ENCODE results near the gene ACAP1. TPM values are rescaled to one million over a fixed set of nuclear protein-coding genes. Genes with fewer than 3 reads are reported as not detected.

The ACAP1 gene
- total RNA-seq, 1 experiment from 2014 or later: 58.6 TPM

DNA sequence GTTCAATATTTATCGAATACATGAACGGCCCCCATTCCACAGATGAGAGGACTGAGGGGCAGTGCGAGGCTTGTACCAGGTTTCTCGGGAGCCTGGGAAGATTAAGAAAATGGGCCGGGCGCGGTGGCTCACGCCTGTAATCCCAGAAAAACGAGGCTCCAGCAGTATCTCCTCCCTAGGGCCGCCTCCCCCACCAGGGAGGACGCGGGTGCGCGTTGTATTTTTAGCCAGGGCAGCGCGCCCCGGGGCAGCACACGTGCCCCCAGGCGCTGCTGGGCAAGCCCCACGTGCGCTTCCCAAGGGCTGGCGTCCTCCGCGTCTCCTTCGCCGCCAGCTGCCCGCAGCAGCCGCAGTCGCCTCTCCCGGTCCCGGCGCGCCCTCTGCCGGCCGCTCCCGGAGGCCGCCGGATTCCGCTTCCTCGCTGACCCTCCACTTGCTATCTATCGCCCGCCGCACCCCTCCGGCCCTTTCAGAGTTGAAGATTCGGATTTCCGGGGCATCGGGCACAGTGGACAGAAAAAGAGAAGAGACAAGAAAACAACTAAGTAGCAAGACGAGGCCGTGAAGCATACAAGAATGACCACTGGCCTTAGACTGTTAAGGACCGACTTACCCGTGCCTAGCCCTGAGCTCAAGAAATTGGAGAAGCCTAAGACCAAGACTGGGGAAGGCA, 40.0 kb upstream of the ACAP1 start (continued):
- TF ChIP-seq TEAD4 (CRISPR knock-in tag; IDR thresholded peaks at IDR 0.05) (0 out of 2 replicates have a peak, but pooled peaks have one; percentile 55), NR1H2 (CRISPR knock-in tag; IDR thresholded peaks at IDR 0.05) (no peak), ZBTB21 (CRISPR knock-in tag; IDR thresholded peaks at IDR 0.05; ENCODE audit: borderline replicate concordance) (no peak), SOX15 (CRISPR knock-in tag; IDR thresholded peaks at IDR 0.05) (no peak), IRF2 (CRISPR knock-in tag; IDR thresholded peaks at IDR 0.05; ENCODE audit: borderline replicate concordance, low read depth) (no peak), SMAD3 (CRISPR knock-in tag; IDR thresholded peaks at IDR 0.05; ENCODE audit: borderline replicate concordance) (peak; percentile 81; the same call in 1 of the 2 replicates), ZNF232 (CRISPR knock-in tag; IDR thresholded peaks at IDR 0.05) (peak; percentile 95), SP1 (CRISPR knock-in tag; conservative IDR thresholded peaks at IDR 0.05) (peak; percentile 69), SMAD4 (CRISPR knock-in tag; IDR thresholded peaks at IDR 0.05) (0 out of 2 replicates have a peak, but pooled peaks have one; percentile 34)
- TF ChIP-seq, protein P1, sequence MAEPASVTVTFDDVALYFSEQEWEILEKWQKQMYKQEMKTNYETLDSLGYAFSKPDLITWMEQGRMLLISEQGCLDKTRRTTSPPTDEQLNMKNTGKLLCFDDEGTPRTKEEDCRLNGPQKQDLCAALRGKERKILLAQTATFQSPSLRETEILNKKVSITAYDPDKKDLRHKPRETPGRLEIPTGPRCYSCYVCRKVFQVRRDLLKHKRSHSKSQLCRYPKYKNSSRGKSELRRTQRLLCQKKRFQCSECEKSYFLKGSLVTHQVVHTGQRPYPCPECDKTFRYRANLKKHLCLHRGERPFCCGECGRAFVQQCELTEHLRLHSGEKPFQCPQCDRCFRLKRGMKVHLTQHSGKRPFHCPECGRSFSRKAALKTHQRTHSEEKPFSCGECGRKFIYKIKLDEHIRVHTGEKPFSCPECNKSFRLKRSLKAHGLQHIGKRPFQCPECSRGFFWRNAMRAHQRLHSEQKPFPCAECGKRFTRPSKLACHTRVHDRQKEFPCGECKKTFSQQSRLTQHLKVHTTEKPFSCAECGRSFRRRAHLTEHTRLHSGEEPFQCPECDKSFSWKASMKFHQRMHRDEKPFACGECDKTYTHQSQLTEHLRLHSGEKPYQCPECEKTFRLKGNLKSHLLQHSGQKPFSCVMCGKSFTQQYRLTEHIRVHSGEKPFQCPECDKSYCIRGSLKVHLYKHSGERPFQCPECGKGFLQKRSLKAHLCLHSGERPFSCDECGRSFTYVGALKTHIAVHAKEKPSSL (CRISPR knock-in tag; conservative IDR thresholded peaks at IDR 0.05): no peak
- TF ChIP-seq, protein P2, sequence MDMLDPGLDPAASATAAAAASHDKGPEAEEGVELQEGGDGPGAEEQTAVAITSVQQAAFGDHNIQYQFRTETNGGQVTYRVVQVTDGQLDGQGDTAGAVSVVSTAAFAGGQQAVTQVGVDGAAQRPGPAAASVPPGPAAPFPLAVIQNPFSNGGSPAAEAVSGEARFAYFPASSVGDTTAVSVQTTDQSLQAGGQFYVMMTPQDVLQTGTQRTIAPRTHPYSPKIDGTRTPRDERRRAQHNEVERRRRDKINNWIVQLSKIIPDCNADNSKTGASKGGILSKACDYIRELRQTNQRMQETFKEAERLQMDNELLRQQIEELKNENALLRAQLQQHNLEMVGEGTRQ (CRISPR knock-in tag; IDR thresholded peaks at IDR 0.05): peak; percentile 85
- TF ChIP-seq, protein P3, sequence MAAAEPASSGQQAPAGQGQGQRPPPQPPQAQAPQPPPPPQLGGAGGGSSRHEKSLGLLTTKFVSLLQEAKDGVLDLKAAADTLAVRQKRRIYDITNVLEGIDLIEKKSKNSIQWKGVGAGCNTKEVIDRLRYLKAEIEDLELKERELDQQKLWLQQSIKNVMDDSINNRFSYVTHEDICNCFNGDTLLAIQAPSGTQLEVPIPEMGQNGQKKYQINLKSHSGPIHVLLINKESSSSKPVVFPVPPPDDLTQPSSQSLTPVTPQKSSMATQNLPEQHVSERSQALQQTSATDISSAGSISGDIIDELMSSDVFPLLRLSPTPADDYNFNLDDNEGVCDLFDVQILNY (CRISPR knock-in tag; IDR thresholded peaks at IDR 0.05): 0 out of 2 replicates have a peak, but pooled peaks have one; percentile 61

DNA sequence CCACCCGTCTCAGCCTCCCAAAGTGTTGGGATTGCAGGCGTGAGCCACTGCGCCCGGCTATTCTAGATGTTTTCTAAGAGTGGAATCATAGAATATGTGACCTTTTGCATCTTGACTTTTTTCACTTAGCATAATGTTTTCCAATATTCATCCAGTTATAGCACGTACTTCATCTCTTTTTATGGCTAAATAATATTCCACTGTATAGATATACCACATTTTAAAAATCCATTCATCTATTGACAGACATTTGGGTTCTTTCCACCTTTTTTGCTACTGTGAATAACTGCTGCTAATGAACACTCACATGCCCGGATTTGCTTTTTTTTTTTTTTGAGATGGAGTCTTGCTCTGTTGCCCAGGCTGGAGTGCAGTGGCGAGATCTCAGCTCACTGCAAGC, 32.1 kb upstream of the ACAP1 start:
- DNase-seq (ENCODE audit: low spot score): no peak
- CTCF ChIA-PET: no interaction called here
- Mint-ChIP-seq H3K27me3 (ENCODE audit: low read depth) (peaks cover 38% of the 10 kb centered on the region), H3K27ac (no peak overlapping the region), H3K4me1 (peaks cover 4% of the 10 kb centered on the region), H3K9me3 (peaks cover 4% of the 10 kb centered on the region), H3K4me3 (no peak overlapping the region), H3K36me3 (peaks cover 1% of the 10 kb centered on the region)
- ATAC-seq: no peak
- POLR2A ChIA-PET: no interaction called here
- TF ChIP-seq, protein P4, sequence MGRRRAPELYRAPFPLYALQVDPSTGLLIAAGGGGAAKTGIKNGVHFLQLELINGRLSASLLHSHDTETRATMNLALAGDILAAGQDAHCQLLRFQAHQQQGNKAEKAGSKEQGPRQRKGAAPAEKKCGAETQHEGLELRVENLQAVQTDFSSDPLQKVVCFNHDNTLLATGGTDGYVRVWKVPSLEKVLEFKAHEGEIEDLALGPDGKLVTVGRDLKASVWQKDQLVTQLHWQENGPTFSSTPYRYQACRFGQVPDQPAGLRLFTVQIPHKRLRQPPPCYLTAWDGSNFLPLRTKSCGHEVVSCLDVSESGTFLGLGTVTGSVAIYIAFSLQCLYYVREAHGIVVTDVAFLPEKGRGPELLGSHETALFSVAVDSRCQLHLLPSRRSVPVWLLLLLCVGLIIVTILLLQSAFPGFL (CRISPR knock-in tag; IDR thresholded peaks at IDR 0.05; ENCODE audit: borderline replicate concordance): no peak
- TF ChIP-seq, protein P3 (CRISPR knock-in tag; IDR thresholded peaks at IDR 0.05): no peak
- TF ChIP-seq MYBL2 (CRISPR knock-in tag; IDR thresholded peaks at IDR 0.05) (no peak), FOXJ3 (CRISPR knock-in tag; IDR thresholded peaks at IDR 0.05; ENCODE audit: borderline replicate concordance) (no peak), NR1H2 (CRISPR knock-in tag; IDR thresholded peaks at IDR 0.05) (no peak), ZNF232 (CRISPR knock-in tag; IDR thresholded peaks at IDR 0.05) (no peak), FOXP1 (CRISPR knock-in tag; IDR thresholded peaks at IDR 0.05; ENCODE audit: borderline replicate concordance) (no peak), NFYB (CRISPR knock-in tag; conservative IDR thresholded peaks at IDR 0.05; ENCODE audit: low read depth) (no peak)
- TF ChIP-seq, protein P5, sequence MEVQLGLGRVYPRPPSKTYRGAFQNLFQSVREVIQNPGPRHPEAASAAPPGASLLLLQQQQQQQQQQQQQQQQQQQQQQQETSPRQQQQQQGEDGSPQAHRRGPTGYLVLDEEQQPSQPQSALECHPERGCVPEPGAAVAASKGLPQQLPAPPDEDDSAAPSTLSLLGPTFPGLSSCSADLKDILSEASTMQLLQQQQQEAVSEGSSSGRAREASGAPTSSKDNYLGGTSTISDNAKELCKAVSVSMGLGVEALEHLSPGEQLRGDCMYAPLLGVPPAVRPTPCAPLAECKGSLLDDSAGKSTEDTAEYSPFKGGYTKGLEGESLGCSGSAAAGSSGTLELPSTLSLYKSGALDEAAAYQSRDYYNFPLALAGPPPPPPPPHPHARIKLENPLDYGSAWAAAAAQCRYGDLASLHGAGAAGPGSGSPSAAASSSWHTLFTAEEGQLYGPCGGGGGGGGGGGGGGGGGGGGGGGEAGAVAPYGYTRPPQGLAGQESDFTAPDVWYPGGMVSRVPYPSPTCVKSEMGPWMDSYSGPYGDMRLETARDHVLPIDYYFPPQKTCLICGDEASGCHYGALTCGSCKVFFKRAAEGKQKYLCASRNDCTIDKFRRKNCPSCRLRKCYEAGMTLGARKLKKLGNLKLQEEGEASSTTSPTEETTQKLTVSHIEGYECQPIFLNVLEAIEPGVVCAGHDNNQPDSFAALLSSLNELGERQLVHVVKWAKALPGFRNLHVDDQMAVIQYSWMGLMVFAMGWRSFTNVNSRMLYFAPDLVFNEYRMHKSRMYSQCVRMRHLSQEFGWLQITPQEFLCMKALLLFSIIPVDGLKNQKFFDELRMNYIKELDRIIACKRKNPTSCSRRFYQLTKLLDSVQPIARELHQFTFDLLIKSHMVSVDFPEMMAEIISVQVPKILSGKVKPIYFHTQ (CRISPR knock-in tag; IDR thresholded peaks at IDR 0.05): no peak
- TF ChIP-seq, protein P6, sequence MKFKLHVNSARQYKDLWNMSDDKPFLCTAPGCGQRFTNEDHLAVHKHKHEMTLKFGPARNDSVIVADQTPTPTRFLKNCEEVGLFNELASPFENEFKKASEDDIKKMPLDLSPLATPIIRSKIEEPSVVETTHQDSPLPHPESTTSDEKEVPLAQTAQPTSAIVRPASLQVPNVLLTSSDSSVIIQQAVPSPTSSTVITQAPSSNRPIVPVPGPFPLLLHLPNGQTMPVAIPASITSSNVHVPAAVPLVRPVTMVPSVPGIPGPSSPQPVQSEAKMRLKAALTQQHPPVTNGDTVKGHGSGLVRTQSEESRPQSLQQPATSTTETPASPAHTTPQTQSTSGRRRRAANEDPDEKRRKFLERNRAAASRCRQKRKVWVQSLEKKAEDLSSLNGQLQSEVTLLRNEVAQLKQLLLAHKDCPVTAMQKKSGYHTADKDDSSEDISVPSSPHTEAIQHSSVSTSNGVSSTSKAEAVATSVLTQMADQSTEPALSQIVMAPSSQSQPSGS (CRISPR knock-in tag; IDR thresholded peaks at IDR 0.05; ENCODE audit: borderline replicate concordance, low read depth): no peak
- TF ChIP-seq, protein P7, sequence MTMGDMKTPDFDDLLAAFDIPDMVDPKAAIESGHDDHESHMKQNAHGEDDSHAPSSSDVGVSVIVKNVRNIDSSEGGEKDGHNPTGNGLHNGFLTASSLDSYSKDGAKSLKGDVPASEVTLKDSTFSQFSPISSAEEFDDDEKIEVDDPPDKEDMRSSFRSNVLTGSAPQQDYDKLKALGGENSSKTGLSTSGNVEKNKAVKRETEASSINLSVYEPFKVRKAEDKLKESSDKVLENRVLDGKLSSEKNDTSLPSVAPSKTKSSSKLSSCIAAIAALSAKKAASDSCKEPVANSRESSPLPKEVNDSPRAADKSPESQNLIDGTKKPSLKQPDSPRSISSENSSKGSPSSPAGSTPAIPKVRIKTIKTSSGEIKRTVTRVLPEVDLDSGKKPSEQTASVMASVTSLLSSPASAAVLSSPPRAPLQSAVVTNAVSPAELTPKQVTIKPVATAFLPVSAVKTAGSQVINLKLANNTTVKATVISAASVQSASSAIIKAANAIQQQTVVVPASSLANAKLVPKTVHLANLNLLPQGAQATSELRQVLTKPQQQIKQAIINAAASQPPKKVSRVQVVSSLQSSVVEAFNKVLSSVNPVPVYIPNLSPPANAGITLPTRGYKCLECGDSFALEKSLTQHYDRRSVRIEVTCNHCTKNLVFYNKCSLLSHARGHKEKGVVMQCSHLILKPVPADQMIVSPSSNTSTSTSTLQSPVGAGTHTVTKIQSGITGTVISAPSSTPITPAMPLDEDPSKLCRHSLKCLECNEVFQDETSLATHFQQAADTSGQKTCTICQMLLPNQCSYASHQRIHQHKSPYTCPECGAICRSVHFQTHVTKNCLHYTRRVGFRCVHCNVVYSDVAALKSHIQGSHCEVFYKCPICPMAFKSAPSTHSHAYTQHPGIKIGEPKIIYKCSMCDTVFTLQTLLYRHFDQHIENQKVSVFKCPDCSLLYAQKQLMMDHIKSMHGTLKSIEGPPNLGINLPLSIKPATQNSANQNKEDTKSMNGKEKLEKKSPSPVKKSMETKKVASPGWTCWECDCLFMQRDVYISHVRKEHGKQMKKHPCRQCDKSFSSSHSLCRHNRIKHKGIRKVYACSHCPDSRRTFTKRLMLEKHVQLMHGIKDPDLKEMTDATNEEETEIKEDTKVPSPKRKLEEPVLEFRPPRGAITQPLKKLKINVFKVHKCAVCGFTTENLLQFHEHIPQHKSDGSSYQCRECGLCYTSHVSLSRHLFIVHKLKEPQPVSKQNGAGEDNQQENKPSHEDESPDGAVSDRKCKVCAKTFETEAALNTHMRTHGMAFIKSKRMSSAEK (CRISPR knock-in tag; IDR thresholded peaks at IDR 0.05; ENCODE audit: borderline replicate concordance): no peak
